Measurements from ENCODE around the gene TIGIT.

TIGIT gene

DNA sequence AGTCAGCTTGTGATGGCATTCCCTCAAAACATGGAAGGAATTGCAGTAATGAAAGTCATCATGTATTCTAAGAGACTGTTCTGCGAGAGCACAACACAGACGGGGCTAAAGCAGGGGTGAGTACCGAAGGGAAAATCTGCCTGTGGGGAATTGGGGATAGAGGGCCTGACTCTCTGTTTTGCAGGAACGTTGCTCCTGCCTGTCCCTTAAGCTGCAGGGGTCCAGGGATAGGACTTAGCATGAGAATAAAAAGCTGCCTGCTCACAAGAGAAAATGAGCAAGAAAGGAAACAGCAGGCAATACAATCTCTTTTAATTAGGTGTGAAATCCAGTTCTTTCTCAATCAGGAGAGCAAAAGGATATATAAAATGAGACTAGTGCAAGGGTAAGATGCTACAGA, 62.2 kb downstream of the TIGIT start:
- DNase-seq: no peak

DNA sequence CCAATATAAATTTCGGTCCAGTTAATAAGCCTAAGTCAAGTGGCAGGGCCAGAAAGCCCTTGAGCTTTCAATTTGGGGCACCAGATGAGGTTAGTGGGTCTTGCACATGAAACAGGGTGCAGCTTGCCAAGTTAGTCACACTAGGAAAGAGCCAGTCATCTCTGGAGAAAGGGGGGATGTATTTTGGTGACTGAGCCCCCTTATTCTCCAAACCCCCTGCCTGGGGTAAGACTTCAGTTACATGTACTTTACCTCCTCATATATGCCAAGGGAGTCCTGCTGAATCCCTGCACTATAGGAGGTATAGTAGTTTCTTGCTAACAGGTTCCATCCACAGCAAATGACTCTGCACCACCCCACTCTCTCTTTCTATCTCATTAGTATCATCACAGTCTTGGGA, 62.7 kb downstream of the TIGIT start:
- DNase-seq: no peak
